ENCODE results near the gene SMOC2. TPM values are rescaled to one million over a fixed set of nuclear protein-coding genes. Genes with fewer than 3 reads are reported as not detected.
A peak's percentile ranks its signal among the peaks of the same experiment; 100 is the strongest.
"Not testable (repeated sequence)": the region's sequence is repeated elsewhere in the genome, so short reads cannot be mapped to it uniquely, and the experiment has no call there.

The SMOC2 gene
- total and polyA plus RNA-seq, 4 donors, result 1.3 to 6.4 (median 4.6) TPM

- no peak overlapping the region for H3K9ac ChIP-seq (ENCODE audit: insufficient read depth in 1 of 2, low read length in 2 of 2)
- no peaks in the 10 kb centered on the region for H3K4me1 ChIP-seq (ENCODE audit: control insufficient read depth in 5 of 5, insufficient read depth in 5 of 5, low read length in 5 of 5)
- no peaks in the 10 kb centered on the region for H3K36me3 ChIP-seq (ENCODE audit: control insufficient read depth in 4 of 4, insufficient read depth in 4 of 4, low read length in 4 of 4)
- no peaks in the 10 kb centered on the region for H3K27me3 ChIP-seq (ENCODE audit: control insufficient read depth in 3 of 3, insufficient read depth in 3 of 3, low read length in 2 of 3)
- DNase-seq, result no peak
- WGBS, 2 donors, result 89 to 91% methylated on average over 34 of the region's 34 CpGs
- no peak for TF ChIP-seq CTCF (IDR thresholded peaks at IDR 0.05; ENCODE audit: control extremely low read depth, extremely low read depth)
- no peak overlapping the region for H3K27ac ChIP-seq (ENCODE audit: low read depth in 1 of 2, low read length in 1 of 2)
- ATAC-seq (ENCODE audit: insufficient read depth, low FRiP score), result no peak
- peaks cover 0 to 1% (median 0%) of the 10 kb centered on the region in 4 donors for H3K9me3 ChIP-seq (ENCODE audit: control insufficient read depth in 4 of 4, insufficient read depth in 3 of 4, low read length in 3 of 4)
- no peak overlapping the region for H3K4me3 ChIP-seq
These were observed 251.4 kb downstream of the SMOC2 start for GRCh38 chr6:168692193-168692914.

GRCh38 chr6:168692915-168693257 lies 251.9 kb downstream of the SMOC2 start:
- H3K27me3 ChIP-seq (ENCODE audit: control insufficient read depth in 3 of 3, insufficient read depth in 3 of 3, low read length in 2 of 3); H3K4me3 ChIP-seq; ATAC-seq (ENCODE audit: insufficient read depth, low FRiP score); H3K9me3 ChIP-seq (ENCODE audit: control insufficient read depth in 4 of 4, insufficient read depth in 3 of 4, low read length in 3 of 4); H3K4me1 ChIP-seq (ENCODE audit: control insufficient read depth in 5 of 5, insufficient read depth in 5 of 5, low read length in 5 of 5); DNase-seq; H3K36me3 ChIP-seq (ENCODE audit: control insufficient read depth in 4 of 4, insufficient read depth in 4 of 4, low read length in 4 of 4); H3K27ac ChIP-seq (ENCODE audit: low read depth in 1 of 2, low read length in 1 of 2); H3K9ac ChIP-seq (ENCODE audit: insufficient read depth in 1 of 2, low read length in 2 of 2): not testable (repeated sequence)
- 90 to 92% methylated on average over 4 of the region's 12 CpGs for WGBS, 2 donors

GRCh38 chr6:168694797-168695196 lies 253.8 kb downstream of the SMOC2 start:
- ATAC-seq (ENCODE audit: insufficient read depth, low FRiP score); DNase-seq; H3K27ac ChIP-seq (ENCODE audit: low read depth in 1 of 2, low read length in 1 of 2); H3K27me3 ChIP-seq (ENCODE audit: control insufficient read depth in 3 of 3, insufficient read depth in 3 of 3, low read length in 2 of 3); H3K9ac ChIP-seq (ENCODE audit: insufficient read depth in 1 of 2, low read length in 2 of 2); H3K4me3 ChIP-seq; H3K4me1 ChIP-seq (ENCODE audit: control insufficient read depth in 5 of 5, insufficient read depth in 5 of 5, low read length in 5 of 5); H3K36me3 ChIP-seq (ENCODE audit: control insufficient read depth in 4 of 4, insufficient read depth in 4 of 4, low read length in 4 of 4); H3K9me3 ChIP-seq (ENCODE audit: control insufficient read depth in 4 of 4, insufficient read depth in 3 of 4, low read length in 3 of 4): not testable (repeated sequence)
- WGBS, 2 donors, result 64 to 86% methylated on average over 4 to 7 of the region's 15 CpGs

GRCh38 chr6:168695701-168696100 lies 254.7 kb downstream of the SMOC2 start:
- ATAC-seq (ENCODE audit: insufficient read depth, low FRiP score) (no peak), DNase-seq (peak; percentile 18 to 41 (median 31))
- Histone ChIP-seq H3K9me3 (ENCODE audit: control insufficient read depth in 4 of 4, insufficient read depth in 3 of 4, low read length in 3 of 4) (peaks cover 0 to 4% (median 0%) of the 10 kb centered on the region in 4 donors), H3K27me3 (ENCODE audit: control insufficient read depth in 3 of 3, insufficient read depth in 3 of 3, low read length in 2 of 3) (no peaks in the 10 kb centered on the region), H3K9ac (ENCODE audit: insufficient read depth in 1 of 2, low read length in 2 of 2) (no peak overlapping the region), H3K27ac (ENCODE audit: low read depth in 1 of 2, low read length in 1 of 2) (no peak overlapping the region), H3K4me1 (ENCODE audit: control insufficient read depth in 5 of 5, insufficient read depth in 5 of 5, low read length in 5 of 5) (peaks cover 0 to 4% (median 0%) of the 10 kb centered on the region in 5 donors), H3K36me3 (ENCODE audit: control insufficient read depth in 4 of 4, insufficient read depth in 4 of 4, low read length in 4 of 4) (no peaks in the 10 kb centered on the region), H3K4me3 (no peak overlapping the region)
- no peak for TF ChIP-seq CTCF (IDR thresholded peaks at IDR 0.05; ENCODE audit: control extremely low read depth, extremely low read depth)
- 75 to 86% methylated on average over 4 of the region's 4 CpGs for WGBS, 2 donors

All from lung (tissue), 12 donors.